Measurements from ENCODE around the gene NOS1AP.

DNA sequence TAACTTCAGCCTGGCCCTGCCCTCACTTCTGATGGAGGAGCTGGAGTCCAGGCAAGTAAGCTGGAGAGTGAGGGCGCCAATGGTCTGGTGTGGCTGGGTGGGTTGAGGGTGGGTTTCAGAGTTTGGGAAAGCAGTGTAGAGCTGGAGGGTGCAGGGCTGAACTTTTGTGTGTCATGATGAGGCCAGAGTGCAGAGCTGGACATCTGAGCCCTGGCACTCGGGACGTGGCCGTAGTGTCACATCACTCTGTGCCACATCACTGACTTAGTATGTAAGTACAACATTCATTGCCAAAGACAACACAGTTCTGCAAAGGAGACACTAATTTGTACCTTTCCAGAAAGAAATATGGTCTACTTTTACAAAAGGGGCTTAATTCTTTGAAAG, 291.4 kb downstream of the NOS1AP start:
- TF ChIP-seq POLR2AphosphoS5 (IDR thresholded peaks at IDR 0.05) (no peak), POLR2A (IDR thresholded peaks at IDR 0.05) (no peak), EP300 (IDR thresholded peaks at IDR 0.05) (no peak)
- TF ChIP-seq, protein P1, sequence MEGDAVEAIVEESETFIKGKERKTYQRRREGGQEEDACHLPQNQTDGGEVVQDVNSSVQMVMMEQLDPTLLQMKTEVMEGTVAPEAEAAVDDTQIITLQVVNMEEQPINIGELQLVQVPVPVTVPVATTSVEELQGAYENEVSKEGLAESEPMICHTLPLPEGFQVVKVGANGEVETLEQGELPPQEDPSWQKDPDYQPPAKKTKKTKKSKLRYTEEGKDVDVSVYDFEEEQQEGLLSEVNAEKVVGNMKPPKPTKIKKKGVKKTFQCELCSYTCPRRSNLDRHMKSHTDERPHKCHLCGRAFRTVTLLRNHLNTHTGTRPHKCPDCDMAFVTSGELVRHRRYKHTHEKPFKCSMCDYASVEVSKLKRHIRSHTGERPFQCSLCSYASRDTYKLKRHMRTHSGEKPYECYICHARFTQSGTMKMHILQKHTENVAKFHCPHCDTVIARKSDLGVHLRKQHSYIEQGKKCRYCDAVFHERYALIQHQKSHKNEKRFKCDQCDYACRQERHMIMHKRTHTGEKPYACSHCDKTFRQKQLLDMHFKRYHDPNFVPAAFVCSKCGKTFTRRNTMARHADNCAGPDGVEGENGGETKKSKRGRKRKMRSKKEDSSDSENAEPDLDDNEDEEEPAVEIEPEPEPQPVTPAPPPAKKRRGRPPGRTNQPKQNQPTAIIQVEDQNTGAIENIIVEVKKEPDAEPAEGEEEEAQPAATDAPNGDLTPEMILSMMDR (IDR thresholded peaks at IDR 0.05), result no peak

Measured in stomach (tissue), 4 donors.